HEK293T (cell line): Measurements from ENCODE around the gene MED16.

Experiments used
- FOXK2 ChIP-seq: fragments of 450-650 bp; IDR thresholded peaks from 2 replicates; pipeline ENCODE4 v1.6.1; 2016; ENCODE audit warnings: mild to moderate bottlenecking
- LEF1 ChIP-seq: fragments of 450-650 bp; IDR thresholded peaks from 2 replicates; pipeline ENCODE4 v1.6.1; 2017; ENCODE audit warnings: mild to moderate bottlenecking, borderline replicate concordance

DNA sequence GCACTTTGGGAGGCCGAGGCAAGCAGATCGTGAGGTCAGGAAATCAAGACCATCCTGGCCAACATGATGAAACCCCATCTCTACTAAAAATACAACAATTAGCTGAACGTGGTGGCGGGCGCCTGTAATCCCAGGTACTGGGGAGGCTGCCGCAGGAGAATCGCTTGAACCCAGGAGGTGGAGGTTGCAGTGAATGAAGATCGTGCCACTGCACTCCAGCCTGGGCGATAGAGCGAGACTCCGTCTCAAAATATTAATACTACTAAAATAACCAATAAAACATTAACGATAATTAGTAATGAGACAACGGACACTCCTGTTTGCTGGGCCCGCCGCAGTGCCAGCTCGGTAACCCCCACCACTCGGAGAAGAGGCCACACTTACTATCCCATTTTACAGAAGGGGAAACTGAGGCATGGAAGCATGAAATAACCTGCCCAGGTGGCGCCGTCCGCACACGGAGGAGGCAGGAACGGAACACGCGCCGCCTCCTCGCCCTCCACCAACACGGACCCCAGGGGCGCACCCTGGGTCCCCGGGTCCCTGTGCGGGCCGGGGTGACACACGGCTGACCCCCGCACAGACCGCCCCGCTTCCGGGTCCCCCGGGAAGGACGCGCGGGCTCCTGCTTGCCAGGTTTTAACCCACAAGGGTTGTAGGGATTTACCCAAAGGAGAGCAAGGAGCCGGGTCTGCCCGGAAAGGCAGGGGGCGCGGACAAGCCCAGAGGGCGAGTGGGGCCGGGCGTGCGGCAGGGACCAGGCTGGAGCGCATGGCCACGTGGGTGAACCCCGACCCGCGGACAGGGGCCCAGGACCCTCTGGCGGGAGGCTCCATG lies 18.4 kb upstream of the MED16 start:
- no peak for TF ChIP-seq LEF1
- no peak for TF ChIP-seq FOXK2
